Gastrocnemius medialis (tissue), 4 donors: ENCODE data around the gene S100A9. TPM values are rescaled to one million over a fixed set of nuclear protein-coding genes. Genes with fewer than 3 reads are reported as not detected.
A peak's percentile ranks its signal among the peaks of the same experiment; 100 is the strongest.

ENCODE experiments used
- ATAC-seq, 2 donors: fragments of 150-250 bp; one replicate each; pipeline ENCODE4 v1.9.1; 2016
- DNase-seq, 2 donors: peaks; one replicate each; pipeline ENCODE4 v3.0.0-alpha.2; 2019
- H3K27ac ChIP-seq, 4 donors: fragments of 200-600 bp; sonication (generic); 1 replicate in 1 of 4; 2 replicates in 3 of 4; pipeline ENCODE4 v1.5.1; 2016 to 2018; ENCODE audit warnings: mild to moderate bottlenecking in 2 of 4, moderate library complexity in 1 of 4
- H3K27me3 ChIP-seq, 3 donors: fragments of 200-600 bp; sonication (generic) in 2 of 3; 1 replicate in 1 of 3; 2 replicates in 2 of 3; pipeline versions ENCODE4 v1.5.1 to v1.6.0; 2016 to 2019; ENCODE audit warnings: mild to moderate bottlenecking in 1 of 3, moderate library complexity in 1 of 3
- H3K36me3 ChIP-seq, 2 donors: fragments of 200-600 bp; sonication (generic) in 1 of 2; one replicate each; pipeline ENCODE4 v1.5.1; 2017 to 2018
- H3K4me1 ChIP-seq, 2 donors: fragments of 200-600 bp; sonication (generic) in 1 of 2; one replicate each; pipeline ENCODE4 v1.5.1; 2016 to 2017; ENCODE audit warnings: mild to moderate bottlenecking in 2 of 2
- H3K4me3 ChIP-seq, 4 donors: fragments of 200-600 bp; sonication (generic) in 3 of 4; 1 replicate in 1 of 4; 2 replicates in 3 of 4; pipeline ENCODE4 v1.5.1; 2016 to 2019; ENCODE audit warnings: mild to moderate bottlenecking in 2 of 4
- H3K9me3 ChIP-seq, 3 donors: fragments of 200-600 bp; sonication (generic) in 2 of 3; 1 replicate in 1 of 3; 2 replicates in 2 of 3; pipeline ENCODE4 v1.5.1; 2016 to 2019
- POLR2A ChIP-seq, 2 donors: fragments of 450-650 bp; IDR thresholded peaks; one replicate each; pipeline ENCODE4 v1.6.1; 2017; ENCODE audit warnings: antibody characterized with exemption in 2 of 2, mild to moderate bottlenecking in 2 of 2, moderate library complexity in 2 of 2
- in situ Hi-C, 4 donors: fragments of 200-750 bp; cut with MboI; loops; one replicate each; pipeline versions ENCODE4 v1.15.0 to v1.8.0; 2017; ENCODE audit warnings: low sequenced_read_pairs in 4 of 4
- intact Hi-C: fragments of 100-400 bp; cut with DNase I; formaldehyde crosslinking; loops from one replicate; pipeline ENCODE4 v1.15.1; 2023; ENCODE audit warnings: low total_unique reads
- total RNA-seq, 4 donors: library from RNA; depleted of rRNA; stranded (reverse); fragments of >200 nt; gene quantifications; one replicate each; pipeline versions ENCODE4 v1.1.0 to v1.2.3, GENCODE V29; 2016
- TF ChIP-seq, protein P1 (sequence below), 5 experiments: fragments of 450-650 bp in 3 of 5; fragments of 200-600 bp in 2 of 5; sonication (generic) in 2 of 5; IDR thresholded peaks in 4 of 5; conservative IDR thresholded peaks in 1 of 5; 1 replicate in 4 of 5; 2 replicates in 1 of 5; pipeline ENCODE4 v1.5.1; 2016 to 2019; ENCODE audit warnings: antibody characterized with exemption in 5 of 5, mild to moderate bottlenecking in 3 of 5, moderate library complexity in 3 of 5

S100A9 gene
- total RNA-seq, 4 donors from 2014 or later: 57.4 to 205 (median 87.1) TPM

DNA sequence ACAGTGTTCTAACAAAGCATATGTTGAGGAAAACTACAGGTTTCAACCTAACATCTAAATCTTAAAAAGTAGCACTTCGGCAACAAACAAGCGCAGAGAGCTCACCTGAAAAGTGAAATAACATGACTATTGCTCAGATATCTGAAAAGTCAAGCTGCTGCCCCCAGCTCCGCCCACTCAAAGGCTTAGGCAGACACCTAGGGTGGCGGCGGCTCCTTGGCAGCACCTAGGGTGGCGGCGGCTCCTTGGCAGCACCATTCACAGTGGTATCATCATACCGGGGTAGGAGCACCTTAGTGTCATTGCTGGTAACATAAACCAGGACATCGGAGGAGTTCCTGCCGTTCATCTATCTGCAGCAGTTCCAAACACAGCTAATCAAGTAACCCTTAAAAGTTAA lies 21.9 kb downstream of the S100A9 start:
- Histone ChIP-seq H3K4me3 (no peak overlapping the region), H3K27me3 (no peaks in the 10 kb centered on the region), H3K36me3 (no peaks in the 10 kb centered on the region), H3K27ac (no peak overlapping the region), H3K4me1 (no peaks in the 10 kb centered on the region), H3K9me3 (no peaks in the 10 kb centered on the region)
- TF ChIP-seq, protein P1, sequence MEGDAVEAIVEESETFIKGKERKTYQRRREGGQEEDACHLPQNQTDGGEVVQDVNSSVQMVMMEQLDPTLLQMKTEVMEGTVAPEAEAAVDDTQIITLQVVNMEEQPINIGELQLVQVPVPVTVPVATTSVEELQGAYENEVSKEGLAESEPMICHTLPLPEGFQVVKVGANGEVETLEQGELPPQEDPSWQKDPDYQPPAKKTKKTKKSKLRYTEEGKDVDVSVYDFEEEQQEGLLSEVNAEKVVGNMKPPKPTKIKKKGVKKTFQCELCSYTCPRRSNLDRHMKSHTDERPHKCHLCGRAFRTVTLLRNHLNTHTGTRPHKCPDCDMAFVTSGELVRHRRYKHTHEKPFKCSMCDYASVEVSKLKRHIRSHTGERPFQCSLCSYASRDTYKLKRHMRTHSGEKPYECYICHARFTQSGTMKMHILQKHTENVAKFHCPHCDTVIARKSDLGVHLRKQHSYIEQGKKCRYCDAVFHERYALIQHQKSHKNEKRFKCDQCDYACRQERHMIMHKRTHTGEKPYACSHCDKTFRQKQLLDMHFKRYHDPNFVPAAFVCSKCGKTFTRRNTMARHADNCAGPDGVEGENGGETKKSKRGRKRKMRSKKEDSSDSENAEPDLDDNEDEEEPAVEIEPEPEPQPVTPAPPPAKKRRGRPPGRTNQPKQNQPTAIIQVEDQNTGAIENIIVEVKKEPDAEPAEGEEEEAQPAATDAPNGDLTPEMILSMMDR (IDR thresholded peaks at IDR 0.05 in 4 of 5, conservative IDR thresholded peaks at IDR 0.05 in 1 of 5): no peak
- no peak for TF ChIP-seq POLR2A (IDR thresholded peaks at IDR 0.05)
- intact Hi-C loops: no loop called here
- DNase-seq: no peak
- in situ Hi-C loops: no loop called here
- no peak for ATAC-seq

DNA sequence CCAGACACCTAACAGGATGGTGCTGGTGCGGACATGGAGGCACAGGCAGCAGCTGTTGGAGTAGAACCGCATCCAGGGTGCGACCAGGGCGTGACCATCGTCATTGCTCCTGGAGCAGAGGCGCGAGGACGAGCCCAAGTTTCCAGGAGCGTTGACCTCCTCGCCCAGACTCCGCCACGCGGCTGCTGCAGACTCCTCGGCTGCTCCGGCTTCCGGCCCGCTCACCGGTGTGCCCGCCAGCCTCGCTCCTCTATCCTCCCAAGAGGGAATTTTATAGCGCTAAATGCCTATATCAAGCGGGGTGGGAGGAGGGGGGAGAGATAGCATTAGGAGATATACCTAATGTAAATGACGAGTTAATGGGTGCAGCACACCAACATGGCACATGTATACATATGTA lies 23.1 kb downstream of the S100A9 start:
- no peak overlapping the region for H3K27ac ChIP-seq
- no peak for ATAC-seq
- TF ChIP-seq POLR2A (IDR thresholded peaks at IDR 0.05): no peak
- TF ChIP-seq, protein P1 (IDR thresholded peaks at IDR 0.05 in 4 of 5, conservative IDR thresholded peaks at IDR 0.05 in 1 of 5): no peak
- no peaks in the 10 kb centered on the region for H3K36me3 ChIP-seq
- in situ Hi-C loops (no loop called here), intact Hi-C loops (no loop called here)
- H3K4me1 ChIP-seq: no peaks in the 10 kb centered on the region
- DNase-seq: no peak
- H3K27me3 ChIP-seq: no peaks in the 10 kb centered on the region
- H3K4me3 ChIP-seq: no peak overlapping the region
- H3K9me3 ChIP-seq: no peaks in the 10 kb centered on the region

DNA sequence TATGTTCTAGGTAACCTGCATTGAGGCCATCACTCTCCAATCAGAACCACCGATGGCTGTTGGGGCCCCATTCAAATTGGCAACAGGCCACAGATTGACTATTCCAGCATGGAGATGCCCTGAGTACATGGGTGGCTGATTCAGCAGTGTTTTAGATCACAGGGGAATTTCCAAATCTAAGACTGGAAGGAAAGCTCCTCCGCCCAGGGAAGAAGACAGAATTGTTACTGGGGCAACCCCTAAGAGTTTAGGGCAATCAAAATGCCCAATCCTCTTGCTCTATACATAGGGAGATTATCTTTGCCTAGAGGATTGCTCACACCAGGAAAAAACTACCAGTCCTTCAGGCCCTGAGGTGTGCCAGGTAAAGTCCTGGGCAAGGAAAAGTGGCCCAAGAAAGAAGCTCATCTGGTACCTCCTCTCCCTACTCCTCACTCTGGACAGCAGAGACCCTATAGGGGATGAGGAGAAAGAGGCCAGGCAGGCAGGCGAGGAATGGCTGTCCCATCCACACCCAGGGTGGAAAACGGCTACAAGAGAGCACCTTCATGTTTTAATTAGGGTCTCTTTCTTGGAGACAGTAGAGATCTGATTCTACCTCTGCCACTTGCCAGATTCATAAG lies 27.4 kb downstream of the S100A9 start:
- no peak for ATAC-seq
- no peak for TF ChIP-seq POLR2A (IDR thresholded peaks at IDR 0.05)
- TF ChIP-seq, protein P1 (IDR thresholded peaks at IDR 0.05 in 4 of 5, conservative IDR thresholded peaks at IDR 0.05 in 1 of 5): no peak
- H3K27ac ChIP-seq: no peak overlapping the region

DNA sequence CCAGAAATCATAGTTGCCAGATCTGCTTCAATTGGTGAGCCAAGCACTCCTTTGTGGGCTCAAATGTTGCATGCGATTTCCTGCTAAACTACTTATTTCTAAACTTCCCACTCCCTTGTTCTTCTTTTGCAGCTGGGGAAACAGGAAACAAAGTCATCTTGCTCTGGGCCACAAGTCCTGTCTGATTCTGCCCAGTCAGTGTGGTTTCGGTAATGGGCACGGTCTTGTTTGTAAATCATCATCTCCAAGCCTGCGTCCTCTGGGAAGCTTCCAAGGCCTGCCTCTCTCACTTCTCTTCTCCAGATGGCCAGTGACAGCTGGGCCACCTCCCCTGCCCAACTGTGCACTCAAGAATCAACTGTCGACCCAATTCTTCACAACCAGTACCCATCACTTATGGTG lies 28.8 kb downstream of the S100A9 start:
- ATAC-seq (peak in 1 of 2 donors; percentile 28), DNase-seq (peak; percentile 51 to 64)
- Histone ChIP-seq H3K9me3 (no peaks in the 10 kb centered on the region), H3K4me3 (no peak overlapping the region), H3K36me3 (no peaks in the 10 kb centered on the region), H3K4me1 (peaks cover 10 to 21% of the 10 kb centered on the region in 2 donors), H3K27ac (peak overlapping the region in 1 of 4 donors; percentile 15), H3K27me3 (no peaks in the 10 kb centered on the region)
- in situ Hi-C loops: no loop called here
- intact Hi-C loops: no loop called here
- TF ChIP-seq POLR2A (IDR thresholded peaks at IDR 0.05): no peak
- TF ChIP-seq, protein P1 (IDR thresholded peaks at IDR 0.05 in 4 of 5, conservative IDR thresholded peaks at IDR 0.05 in 1 of 5): no peak

More for the DNA sequence above, 27.4 kb downstream of the S100A9 start:
- H3K9me3 ChIP-seq: no peaks in the 10 kb centered on the region
- H3K27me3 ChIP-seq: no peaks in the 10 kb centered on the region
- intact Hi-C loops: no loop called here
- no peaks in the 10 kb centered on the region for H3K36me3 ChIP-seq
- peaks cover 0 to 9% of the 10 kb centered on the region in 2 donors for H3K4me1 ChIP-seq
- H3K4me3 ChIP-seq: no peak overlapping the region
- in situ Hi-C loops: no loop called here
- no peak for DNase-seq

DNA sequence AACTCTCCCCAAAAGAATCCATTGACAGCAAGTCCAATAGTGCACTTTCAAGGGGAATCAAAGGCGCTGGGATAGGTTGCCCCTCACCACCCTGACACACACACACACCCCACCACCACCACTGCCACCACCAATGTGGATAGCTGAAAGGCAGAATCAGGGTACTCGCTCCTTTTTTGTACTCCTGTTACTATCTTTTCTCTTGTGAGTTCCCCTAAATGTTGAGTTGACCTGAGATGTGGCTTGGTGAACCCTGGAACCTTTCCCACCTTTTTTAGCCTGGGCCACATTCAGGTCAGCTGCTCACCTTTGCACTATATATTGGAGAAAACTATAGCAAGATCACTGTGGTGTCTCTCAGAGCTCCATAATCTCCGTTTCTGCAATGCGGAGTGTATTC lies 29.3 kb downstream of the S100A9 start:
- Histone ChIP-seq H3K27ac (no peak overlapping the region), H3K36me3 (no peaks in the 10 kb centered on the region), H3K27me3 (no peaks in the 10 kb centered on the region), H3K4me1 (peaks cover 13 to 25% of the 10 kb centered on the region in 2 donors), H3K9me3 (no peaks in the 10 kb centered on the region), H3K4me3 (no peak overlapping the region)
- DNase-seq (no peak), ATAC-seq (no peak)
- in situ Hi-C loops (no loop called here), intact Hi-C loops (no loop called here)
- TF ChIP-seq, protein P1 (IDR thresholded peaks at IDR 0.05 in 4 of 5, conservative IDR thresholded peaks at IDR 0.05 in 1 of 5): no peak
- no peak for TF ChIP-seq POLR2A (IDR thresholded peaks at IDR 0.05)
